ENCODE measurements around the gene CRYGN.

DNA sequence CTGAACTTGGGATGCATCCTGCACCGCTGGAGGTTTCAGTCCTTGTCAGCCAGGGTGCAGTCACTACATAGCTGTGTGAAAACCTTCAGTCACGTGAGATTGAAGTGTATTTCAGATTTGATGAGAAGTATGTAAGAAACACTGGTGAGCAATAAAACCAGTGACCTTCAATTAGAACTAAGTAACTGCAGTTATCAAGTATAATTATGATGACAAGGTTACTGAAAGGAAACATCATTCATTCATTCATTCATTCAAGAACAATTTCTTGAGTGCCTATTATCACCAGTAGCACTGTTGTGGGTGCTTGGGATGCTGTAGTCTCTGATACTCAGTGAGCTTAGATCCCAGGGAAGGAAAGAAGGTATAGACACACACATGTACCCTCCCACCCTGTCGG, 46.1 kb upstream of the CRYGN start:
- TF ChIP-seq POLR2A (IDR thresholded peaks at IDR 0.05), result no peak
- TF ChIP-seq, protein P1, sequence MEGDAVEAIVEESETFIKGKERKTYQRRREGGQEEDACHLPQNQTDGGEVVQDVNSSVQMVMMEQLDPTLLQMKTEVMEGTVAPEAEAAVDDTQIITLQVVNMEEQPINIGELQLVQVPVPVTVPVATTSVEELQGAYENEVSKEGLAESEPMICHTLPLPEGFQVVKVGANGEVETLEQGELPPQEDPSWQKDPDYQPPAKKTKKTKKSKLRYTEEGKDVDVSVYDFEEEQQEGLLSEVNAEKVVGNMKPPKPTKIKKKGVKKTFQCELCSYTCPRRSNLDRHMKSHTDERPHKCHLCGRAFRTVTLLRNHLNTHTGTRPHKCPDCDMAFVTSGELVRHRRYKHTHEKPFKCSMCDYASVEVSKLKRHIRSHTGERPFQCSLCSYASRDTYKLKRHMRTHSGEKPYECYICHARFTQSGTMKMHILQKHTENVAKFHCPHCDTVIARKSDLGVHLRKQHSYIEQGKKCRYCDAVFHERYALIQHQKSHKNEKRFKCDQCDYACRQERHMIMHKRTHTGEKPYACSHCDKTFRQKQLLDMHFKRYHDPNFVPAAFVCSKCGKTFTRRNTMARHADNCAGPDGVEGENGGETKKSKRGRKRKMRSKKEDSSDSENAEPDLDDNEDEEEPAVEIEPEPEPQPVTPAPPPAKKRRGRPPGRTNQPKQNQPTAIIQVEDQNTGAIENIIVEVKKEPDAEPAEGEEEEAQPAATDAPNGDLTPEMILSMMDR (IDR thresholded peaks at IDR 0.05), result no peak
